Activated CD8-positive, alpha-beta T cell treated with anti-CD3 and anti-CD28 coated beads for 36 hours (primary cell): Measurements from ENCODE around the gene PLXNA3. TPM values are rescaled to one million over a fixed set of nuclear protein-coding genes. Genes with fewer than 3 reads are reported as not detected.

Experiments used
- ATAC-seq: fragments of 200-7000 bp; cut with Tn5 transposase; one replicate; pipeline ENCODE4 v1.10.0; 2021; ENCODE audit warnings: mild to moderate bottlenecking, moderate library complexity
- CTCF ChIA-PET: fragments of 350-600 bp; sonication (Branson Sonifier 250); formaldehyde crosslinking; loops from one replicate; lab custom pipeline; 2021; ENCODE audit warnings: antibody characterized with exemption; lab: Charles Lee
- POLR2A ChIA-PET: fragments of 350-600 bp; sonication (Branson Sonifier 250); formaldehyde crosslinking; loops from one replicate; lab custom pipeline; 2021; ENCODE audit warnings: antibody characterized with exemption; lab: Charles Lee
- DNase-seq: peaks from one replicate; pipeline ENCODE4 v3.0.0-alpha.2; 2020
- H3K27ac Mint-ChIP-seq: one replicate; pipeline ENCODE4 v1.8.0; 2021; ENCODE audit warnings: mild to moderate bottlenecking, mixed read lengths
- H3K27me3 Mint-ChIP-seq: one replicate; pipeline ENCODE4 v1.8.0; 2021; ENCODE audit warnings: mixed read lengths
- H3K36me3 Mint-ChIP-seq: one replicate; pipeline ENCODE4 v1.8.0; 2021; ENCODE audit warnings: low read depth, mixed read lengths
- H3K4me1 Mint-ChIP-seq: one replicate; pipeline ENCODE4 v1.8.0; 2021; ENCODE audit warnings: low read depth, mixed read lengths
- H3K4me3 Mint-ChIP-seq: one replicate; pipeline ENCODE4 v1.8.0; 2021; ENCODE audit warnings: mild to moderate bottlenecking, moderate library complexity, mixed read lengths
- H3K9me3 Mint-ChIP-seq: one replicate; pipeline ENCODE4 v1.8.0; 2021; ENCODE audit warnings: mixed read lengths
- intact Hi-C: fragments of 100-400 bp; cut with micrococcal nuclease; formaldehyde crosslinking; loops from one replicate; pipeline ENCODE4 v1.10.0; 2022
- total RNA-seq, 2 experiments: library from RNA; stranded (reverse); gene quantifications; one replicate each; pipeline ENCODE4 v1.2.3, GENCODE V29; 2021
- TF ChIP-seq, protein P1 (sequence below): fragments of 200-600 bp; IDR thresholded peaks from one replicate; pipeline ENCODE4 v1.8.0; 2022; ENCODE audit warnings: antibody characterized with exemption, mild to moderate bottlenecking

Gene PLXNA3
- total RNA-seq, 2 experiments from 2014 or later, result 36.5 to 40.5 TPM

DNA sequence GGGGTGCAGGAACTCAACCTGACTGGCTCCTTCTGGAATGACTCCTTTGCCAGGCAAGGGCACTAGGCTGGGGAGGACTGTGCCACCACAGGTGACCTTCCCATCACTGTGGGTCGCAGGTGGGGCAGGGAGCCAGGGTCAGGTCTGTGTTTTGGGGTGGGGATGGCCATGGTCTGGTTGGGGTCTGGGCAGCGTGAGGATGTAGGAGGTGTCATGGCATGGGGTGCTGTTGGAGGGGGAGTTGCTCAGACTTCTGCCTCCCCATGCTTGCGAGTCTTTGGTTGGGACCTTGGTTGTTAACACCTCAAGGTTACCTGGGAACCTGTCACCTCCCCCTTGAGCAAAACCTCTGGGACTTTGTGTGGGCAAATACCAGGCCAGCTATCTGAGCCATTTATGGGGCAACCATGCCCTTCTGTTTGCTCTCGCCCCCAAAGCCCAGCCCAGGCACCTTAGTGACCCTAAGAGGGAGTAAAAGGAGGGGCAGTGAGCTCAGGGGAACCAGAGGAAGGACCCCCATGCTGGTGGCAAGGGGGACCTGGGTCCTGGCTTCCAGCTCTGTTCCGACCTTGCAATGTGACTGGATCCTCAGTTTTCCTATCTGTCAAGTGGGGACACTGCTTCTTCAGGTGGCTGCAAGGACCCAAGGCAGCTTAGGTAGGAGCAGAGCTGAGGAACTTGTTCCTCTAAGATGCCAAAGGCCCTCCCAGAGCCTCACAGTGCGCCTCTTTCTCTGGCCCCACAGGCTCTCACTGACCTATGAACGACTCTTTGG, 23.5 kb upstream of the PLXNA3 start:
- TF ChIP-seq, protein P1, sequence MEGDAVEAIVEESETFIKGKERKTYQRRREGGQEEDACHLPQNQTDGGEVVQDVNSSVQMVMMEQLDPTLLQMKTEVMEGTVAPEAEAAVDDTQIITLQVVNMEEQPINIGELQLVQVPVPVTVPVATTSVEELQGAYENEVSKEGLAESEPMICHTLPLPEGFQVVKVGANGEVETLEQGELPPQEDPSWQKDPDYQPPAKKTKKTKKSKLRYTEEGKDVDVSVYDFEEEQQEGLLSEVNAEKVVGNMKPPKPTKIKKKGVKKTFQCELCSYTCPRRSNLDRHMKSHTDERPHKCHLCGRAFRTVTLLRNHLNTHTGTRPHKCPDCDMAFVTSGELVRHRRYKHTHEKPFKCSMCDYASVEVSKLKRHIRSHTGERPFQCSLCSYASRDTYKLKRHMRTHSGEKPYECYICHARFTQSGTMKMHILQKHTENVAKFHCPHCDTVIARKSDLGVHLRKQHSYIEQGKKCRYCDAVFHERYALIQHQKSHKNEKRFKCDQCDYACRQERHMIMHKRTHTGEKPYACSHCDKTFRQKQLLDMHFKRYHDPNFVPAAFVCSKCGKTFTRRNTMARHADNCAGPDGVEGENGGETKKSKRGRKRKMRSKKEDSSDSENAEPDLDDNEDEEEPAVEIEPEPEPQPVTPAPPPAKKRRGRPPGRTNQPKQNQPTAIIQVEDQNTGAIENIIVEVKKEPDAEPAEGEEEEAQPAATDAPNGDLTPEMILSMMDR, result no peak
- no peak overlapping the region for H3K27ac Mint-ChIP-seq
- POLR2A ChIA-PET, result interaction anchor here (1.7 kb wide), 1 partner anchor 35 kb away, joined by 9 read pairs; no protein-coding TSS in a partner anchor
- CTCF ChIA-PET, result no interaction called here
- intact Hi-C loops, result no loop called here
- H3K4me3 Mint-ChIP-seq, result no peak overlapping the region
- DNase-seq, result no peak
- no peak for ATAC-seq
- H3K9me3 Mint-ChIP-seq, result no peaks in the 10 kb centered on the region
- H3K36me3 Mint-ChIP-seq, result peaks cover 14% of the 10 kb centered on the region
- H3K27me3 Mint-ChIP-seq, result no peaks in the 10 kb centered on the region
- peaks cover 25% of the 10 kb centered on the region for H3K4me1 Mint-ChIP-seq

DNA sequence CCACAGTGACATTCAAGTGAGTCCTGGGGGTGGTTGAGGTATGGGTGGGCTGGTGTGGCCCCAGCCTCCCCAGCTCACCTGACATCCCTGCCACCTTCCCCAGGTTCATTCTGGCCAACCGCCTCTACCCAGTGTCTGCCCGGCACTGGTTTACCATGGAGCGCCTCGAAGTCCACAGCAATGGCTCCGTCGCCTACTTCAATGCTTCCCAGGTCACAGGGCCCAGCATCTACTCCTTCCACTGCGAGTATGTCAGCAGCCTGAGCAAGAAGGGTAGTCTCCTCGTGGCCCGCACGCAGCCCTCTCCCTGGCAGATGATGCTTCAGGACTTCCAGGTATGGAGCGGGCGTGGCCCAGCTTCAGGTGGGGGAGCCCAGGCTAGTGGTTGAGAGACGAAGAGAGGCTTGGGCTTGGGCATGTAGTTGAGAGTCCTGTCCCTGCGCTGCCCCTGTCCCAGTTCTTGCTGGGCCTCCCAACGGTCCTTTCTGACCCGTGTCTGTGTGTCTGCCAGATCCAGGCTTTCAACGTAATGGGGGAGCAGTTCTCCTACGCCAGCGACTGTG, 22.8 kb upstream of the PLXNA3 start:
- Mint-ChIP-seq H3K4me1 (peaks cover 24% of the 10 kb centered on the region), H3K4me3 (peak overlapping the region; percentile 10), H3K9me3 (no peaks in the 10 kb centered on the region), H3K27me3 (no peaks in the 10 kb centered on the region), H3K36me3 (peaks cover 15% of the 10 kb centered on the region), H3K27ac (no peak overlapping the region)
- intact Hi-C loops, result no loop called here
- ATAC-seq, result no peak
- POLR2A ChIA-PET, result interaction anchor here (1.7 kb wide), 1 partner anchor 36 kb away, joined by 9 read pairs; no protein-coding TSS in a partner anchor
- CTCF ChIA-PET, result no interaction called here
- no peak for DNase-seq
- TF ChIP-seq, protein P1, result no peak

DNA sequence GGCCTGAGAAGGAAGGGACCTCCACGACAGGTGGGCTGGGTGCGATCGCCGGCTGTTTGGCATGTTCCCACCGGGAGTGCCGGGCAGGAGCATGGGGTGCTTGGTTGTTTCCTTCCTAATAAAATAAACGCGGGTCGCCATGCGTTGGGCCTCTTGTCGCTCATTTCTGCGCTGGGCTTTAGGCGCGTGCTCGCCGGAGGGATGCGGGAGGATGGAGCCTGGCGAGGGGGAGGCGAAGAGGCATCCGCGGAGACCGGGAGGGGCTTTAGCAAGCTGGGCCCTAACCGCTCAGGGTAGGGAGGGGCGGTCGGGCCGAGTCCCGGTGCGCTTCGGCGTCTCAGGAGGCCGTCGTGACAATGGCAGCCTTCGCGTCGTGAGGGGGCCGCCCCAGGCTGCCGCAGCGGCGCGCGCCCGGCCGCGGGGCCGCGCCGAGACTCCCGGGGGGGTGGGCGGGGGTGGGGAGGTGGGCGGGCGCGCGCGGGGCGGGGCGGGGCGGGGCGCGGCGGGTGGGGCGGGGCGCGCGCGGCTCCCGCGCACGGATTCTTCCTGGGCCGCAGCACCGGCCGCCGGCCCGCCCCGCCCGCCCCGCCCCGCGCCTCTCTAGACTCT, 21.6 kb upstream of the PLXNA3 start:
- POLR2A ChIA-PET, result interaction anchor here (1.7 kb wide), 1 partner anchor 37 kb away, joined by 9 read pairs; no protein-coding TSS in a partner anchor
- H3K9me3 Mint-ChIP-seq, result no peaks in the 10 kb centered on the region
- CTCF ChIA-PET, result no interaction called here
- peak; percentile 77 for ATAC-seq
- peaks cover 17% of the 10 kb centered on the region for H3K36me3 Mint-ChIP-seq
- peaks cover 22% of the 10 kb centered on the region for H3K4me1 Mint-ChIP-seq
- H3K27ac Mint-ChIP-seq, result peak overlapping the region; percentile 92
- TF ChIP-seq, protein P1, result no peak
- no peaks in the 10 kb centered on the region for H3K27me3 Mint-ChIP-seq
- intact Hi-C loops, result no loop called here
- DNase-seq, result peak; percentile 61
- peak overlapping the region; percentile 79 for H3K4me3 Mint-ChIP-seq

DNA sequence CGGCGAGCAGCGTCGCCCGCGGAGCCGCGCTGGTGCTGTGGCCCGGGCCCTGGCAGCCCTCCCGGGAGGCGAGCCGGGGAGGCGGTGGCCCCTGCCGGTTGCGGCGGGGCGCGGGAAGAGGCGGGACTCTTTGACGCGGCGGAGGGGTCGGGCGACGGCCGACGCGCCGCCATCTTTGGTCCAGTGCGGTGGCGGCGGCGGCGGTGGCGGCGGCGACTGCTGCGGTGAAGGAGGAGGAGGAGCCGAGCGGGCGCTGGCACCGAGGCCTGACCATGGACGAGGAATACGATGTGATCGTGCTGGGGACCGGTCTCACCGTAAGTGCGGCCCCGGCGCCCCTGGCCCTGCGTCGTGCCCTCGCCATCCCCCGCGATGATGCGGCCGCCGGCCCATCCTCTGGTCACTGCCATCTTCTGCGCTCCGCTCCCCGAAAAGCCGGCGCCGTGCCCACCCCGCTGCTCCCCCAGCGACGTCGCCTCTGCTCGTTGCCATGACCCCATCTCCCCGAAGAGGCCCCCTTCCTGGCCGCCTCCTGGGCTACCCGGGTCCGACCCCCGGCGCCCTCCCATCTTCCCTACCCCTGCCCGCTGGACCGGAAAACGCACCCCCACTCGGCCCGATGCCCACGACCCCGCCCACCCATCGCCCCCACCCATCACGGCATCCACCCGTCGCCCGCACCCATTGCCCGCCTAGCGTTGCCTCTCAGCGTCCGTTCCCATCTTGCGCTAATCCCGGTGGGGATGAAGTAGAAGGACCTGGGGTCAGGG, 20.9 kb upstream of the PLXNA3 start, which contains the start of gene GDI1:
GDI1 (plus strand) TSS at position 172 of the 770 bp plus-strand sequence; CDS start at position 273, 101 bp downstream.
- Mint-ChIP-seq H3K4me1 (peaks cover 27% of the 10 kb centered on the region), H3K9me3 (no peaks in the 10 kb centered on the region), H3K36me3 (peaks cover 20% of the 10 kb centered on the region), H3K27me3 (no peaks in the 10 kb centered on the region), H3K27ac (peak within 1 kb of the TSS; percentile 92), H3K4me3 (peak within 1 kb of the TSS; percentile 86)
- peak; percentile 57 for ATAC-seq
- ChIA-PET CTCF (no interaction called here), POLR2A (no interaction called here)
- DNase-seq, result peak; percentile 45
- intact Hi-C loops, result no loop called here
- TF ChIP-seq, protein P1, result no peak
